MCF 10A (cell line): ENCODE measurements around the gene ERGIC1. TPM values are rescaled to one million over a fixed set of nuclear protein-coding genes. Genes with fewer than 3 reads are reported as not detected.

ENCODE experiments used
- BruUV-seq: library from RNA; stranded (reverse); fragments of 400-500 nt; replicated peaks from 2 replicates; lab custom pipeline; 2021; lab: Mats Ljungman, UMichigan
- CTCF ChIA-PET: fragments of 300-600 bp; sonication (Branson Sonifier 250); formaldehyde crosslinking; extraction: SDS; loops from one replicate; lab custom pipeline; 2021; ENCODE audit warnings: antibody characterized with exemption, inconsistent platforms; lab: Yijun Ruan, JAX
- POLR2A ChIA-PET: fragments of 300-600, 350-650 bp; sonication (Branson Sonifier 250); formaldehyde crosslinking; extraction: SDS; loops from one replicate; lab custom pipeline; 2020; ENCODE audit warnings: antibody characterized with exemption, inconsistent platforms; lab: Yijun Ruan, JAX
- DNase-seq: peaks from one replicate; pipeline ENCODE4 v3.0.0-alpha.2; 2018; ENCODE audit not compliant: unreplicated experiment
- H3K27ac Mint-ChIP-seq: one replicate; pipeline ENCODE4 v1.8.0; 2022; ENCODE audit warnings: mild to moderate bottlenecking, low read depth, mixed read lengths; ENCODE audit not compliant: unreplicated experiment
- H3K27me3 Mint-ChIP-seq: one replicate; pipeline ENCODE4 v1.8.0; 2022; ENCODE audit warnings: mixed read lengths; ENCODE audit not compliant: insufficient read depth, unreplicated experiment
- H3K36me3 Mint-ChIP-seq: one replicate; pipeline ENCODE4 v1.8.0; 2022; ENCODE audit warnings: mild to moderate bottlenecking, moderate library complexity, mixed read lengths; ENCODE audit not compliant: insufficient read depth, unreplicated experiment
- H3K4me1 Mint-ChIP-seq: one replicate; pipeline ENCODE4 v1.8.0; 2022; ENCODE audit warnings: mixed read lengths; ENCODE audit not compliant: insufficient read depth, unreplicated experiment
- H3K4me3 Mint-ChIP-seq: one replicate; pipeline ENCODE4 v1.8.0; 2022; ENCODE audit warnings: mild to moderate bottlenecking, moderate library complexity, mixed read lengths; ENCODE audit not compliant: unreplicated experiment
- H3K9me3 Mint-ChIP-seq: one replicate; pipeline ENCODE4 v1.8.0; 2022; ENCODE audit warnings: mixed read lengths; ENCODE audit not compliant: unreplicated experiment
- CTCF ChIP-seq: fragments of 200-600 bp; IDR thresholded peaks from one replicate; pipeline ENCODE4 v1.8.0; 2022; ENCODE audit warnings: antibody characterized with exemption, mild to moderate bottlenecking; ENCODE audit not compliant: unreplicated experiment
- intact Hi-C: fragments of 100-400 bp; cut with micrococcal nuclease; formaldehyde crosslinking; loops from 2 replicates; pipeline ENCODE4 v1.14.1; 2022
- total RNA-seq: library from RNA; stranded (reverse); gene quantifications from 2 replicates; pipeline ENCODE4 v1.2.3, GENCODE V29; 2022

Gene ERGIC1
- total RNA-seq, 1 experiment from 2014 or later = 257 TPM

GRCh38 chr5:172875505-172876279 lies 41.6 kb downstream of the ERGIC1 start:
- Mint-ChIP-seq H3K27ac (peak overlapping the region; percentile 14), H3K4me1 (peaks cover 18% of the 10 kb centered on the region)
- no TSS peak for BruUV-seq

GRCh38 chr5:172876578-172876977 lies 42.5 kb downstream of the ERGIC1 start:
- POLR2A ChIA-PET = interaction anchor here (0.6 to 11.0 kb wide), 7 partner anchors 8 to 1435 kb away, joined by 4 to 520 read pairs (median 4); partner anchors contain the start of gene DUSP1

More at GRCh38 chr5:172875505-172876279, 41.6 kb downstream of the ERGIC1 start:
- ChIA-PET CTCF (interaction anchor here (0.6 to 1.7 kb wide), 8 partner anchors 9 to 163 kb away, joined by 3 to 6 read pairs (median 3); no protein-coding TSS in a partner anchor), POLR2A (interaction anchor here (0.7 to 11.0 kb wide), 7 partner anchors 9 to 104 kb away, joined by 3 to 520 read pairs (median 4); partner anchors contain the start of gene DUSP1)
- Mint-ChIP-seq H3K27me3 (no peaks in the 10 kb centered on the region), H3K9me3 (no peaks in the 10 kb centered on the region), H3K4me3 (no peak overlapping the region), H3K36me3 (peaks cover 28% of the 10 kb centered on the region)
- no peak for TF ChIP-seq CTCF
- no peak for DNase-seq
- intact Hi-C loops = no loop called here

GRCh38 chr5:172877466-172878260 lies 43.6 kb downstream of the ERGIC1 start:
- BruUV-seq = no TSS peak
- no peak overlapping the region for H3K4me3 Mint-ChIP-seq
- CTCF ChIA-PET = interaction anchor here (0.7 to 1.6 kb wide), 4 partner anchors 31 to 161 kb away, joined by 3 to 6 read pairs (median 3); no protein-coding TSS in a partner anchor
- POLR2A ChIA-PET = interaction anchor here (0.6 to 11.0 kb wide), 5 partner anchors 10 to 1436 kb away, joined by 4 to 520 read pairs (median 19); partner anchors contain the start of gene DUSP1
- H3K9me3 Mint-ChIP-seq = no peaks in the 10 kb centered on the region
- peaks cover 31% of the 10 kb centered on the region for H3K4me1 Mint-ChIP-seq
- no peaks in the 10 kb centered on the region for H3K27me3 Mint-ChIP-seq
- no peak for TF ChIP-seq CTCF
- no peak for DNase-seq
- peak overlapping the region; percentile 17 for H3K27ac Mint-ChIP-seq
- intact Hi-C loops = no loop called here
- peaks cover 47% of the 10 kb centered on the region for H3K36me3 Mint-ChIP-seq

More at GRCh38 chr5:172876578-172876977, 42.5 kb downstream of the ERGIC1 start:
- no peak for DNase-seq
- peaks cover 22% of the 10 kb centered on the region for H3K4me1 Mint-ChIP-seq
- intact Hi-C loops = no loop called here
- no peak for TF ChIP-seq CTCF
- peak overlapping the region; percentile 14 for H3K27ac Mint-ChIP-seq
- no peaks in the 10 kb centered on the region for H3K9me3 Mint-ChIP-seq
- H3K36me3 Mint-ChIP-seq = peaks cover 36% of the 10 kb centered on the region
- CTCF ChIA-PET = interaction anchor here (0.7 to 1.7 kb wide), 7 partner anchors 16 to 164 kb away, joined by 3 to 6 read pairs (median 3); no protein-coding TSS in a partner anchor
- no peaks in the 10 kb centered on the region for H3K27me3 Mint-ChIP-seq
- no peak overlapping the region for H3K4me3 Mint-ChIP-seq
- no TSS peak for BruUV-seq
